ENCODE measurements around the gene MED22.

GRCh38 chr9:133393399-133393798 is 45.5 kb upstream of the MED22 start:
- no peak for TF ChIP-seq CTCF (IDR thresholded peaks at IDR 0.05; ENCODE audit: insufficient read depth, low read length, poor library complexity, severe bottlenecking)
- TF ChIP-seq EZH2phosphoT487 (conservative IDR thresholded peaks at IDR 0.05; ENCODE audit: low read length): no peak

All from SU-DHL-6 (cell line).